K562 (cell line): Measurements from ENCODE around the gene DDX39A. TPM values are rescaled to one million over a fixed set of nuclear protein-coding genes. Genes with fewer than 3 reads are reported as not detected.

Experiments used
- CTBP1 ChIP-seq: fragments of 450-650 bp; IDR thresholded peaks from 2 replicates; pipeline ENCODE4 v1.6.1; 2016; ENCODE audit warnings: borderline replicate concordance
- ESRRA ChIP-seq: fragments of 450-650 bp; IDR thresholded peaks from 2 replicates; pipeline ENCODE4 v1.6.1; 2014; ENCODE audit warnings: low read depth, mild to moderate bottlenecking, moderate library complexity, borderline replicate concordance
- GTF2E2 ChIP-seq: fragments of 200-800 bp; sonication (Bioruptor generic); IDR thresholded peaks from 2 replicates; pipeline ENCODE4 v1.6.1; 2016; ENCODE audit warnings: missing genetic modification characterization, missing compliant biosample characterization
- HDGF ChIP-seq: fragments of 450-650 bp; IDR thresholded peaks from 2 replicates; pipeline ENCODE4 v1.6.1; 2016
- JUN ChIP-seq, 2 experiments: sonication (generic) in 1 of 2; formaldehyde crosslinking in 1 of 2; IDR thresholded peaks; 2 replicates each; pipeline versions ENCODE4 v1.6.1 to v1.8.0; 2012 to 2022; ENCODE audit warnings: borderline replicate concordance in 2 of 2, mild to moderate bottlenecking in 2 of 2, improper control_type of control experiment in 1 of 2, low read depth in 1 of 2, low read length in 1 of 2, missing genetic modification reagents in 1 of 2
- KAT8 ChIP-seq: fragments of 450-650 bp; IDR thresholded peaks from 2 replicates; pipeline ENCODE4 v1.6.1; 2016; ENCODE audit warnings: low read depth, mild to moderate bottlenecking
- KLF1 ChIP-seq: fragments of 450-650 bp; IDR thresholded peaks from 2 replicates; pipeline ENCODE4 v1.6.1; 2016; ENCODE audit warnings: missing genetic modification characterization, missing compliant biosample characterization
- NCOA1 ChIP-seq: fragments of 450-650 bp; IDR thresholded peaks from 2 replicates; pipeline ENCODE4 v1.6.1; 2016; ENCODE audit warnings: low read depth
- NRF1 ChIP-seq, 2 experiments: fragments of 450-650 bp; IDR thresholded peaks in 1 of 2; conservative IDR thresholded peaks in 1 of 2; 2 replicates each; pipeline ENCODE4 v1.6.1; 2014; ENCODE audit warnings: mild to moderate bottlenecking in 2 of 2
- PHF21A ChIP-seq: fragments of 450-650 bp; IDR thresholded peaks from 2 replicates; pipeline ENCODE4 v1.6.1; 2017; ENCODE audit warnings: low read depth, borderline replicate concordance
- RBBP5 ChIP-seq: fragments of 200-600 bp; sonication (generic); IDR thresholded peaks from 2 replicates; pipeline ENCODE4 v1.6.1; 2012; ENCODE audit warnings: borderline replicate concordance, mild to moderate bottlenecking, low read length, control low read depth, inconsistent platforms; ENCODE audit not compliant: insufficient read depth, poor library complexity, severe bottlenecking
- TBP ChIP-seq: optimal IDR thresholded peaks from 2 replicates; pipeline ENCODE3; 2011; ENCODE audit warnings: low read depth, low read length, improper control_type of control experiment
- TEAD1 ChIP-seq, 2 experiments: fragments of 450-650 bp in 1 of 2; sonication (generic) in 1 of 2; formaldehyde crosslinking; IDR thresholded peaks; 2 replicates each; pipeline versions ENCODE4 v1.4.0 to v1.8.0; 2020 to 2022; ENCODE audit warnings: mild to moderate bottlenecking in 2 of 2, missing genetic modification reagents in 1 of 2
- ZNF347 ChIP-seq: fragments of 450-650 bp; formaldehyde crosslinking; IDR thresholded peaks from 2 replicates; pipeline ENCODE4 v1.4.0; 2020; ENCODE audit warnings: low read depth, mild to moderate bottlenecking, moderate library complexity
- polyA plus RNA-seq, 8 experiments: library from polyadenylated mRNA; depleted of rRNA in 4 of 8; stranded (reverse) in 5 of 8; unstranded in 3 of 8; fragments of >200 nt; fragmentation: Nextera tagmentation in 2 of 8; fragmentation: Illumina TruSeq in 1 of 8; extraction: Ambion mirVana in 2 of 8; extraction: Trizol in 1 of 8; gene quantifications; 2 replicates each; pipeline versions ENCODE4 v1.2.1 to v1.2.3, GENCODE V29; 2011 to 2014; ENCODE audit warnings: inconsistent platforms in 1 of 8, missing spikeins in 1 of 8
- total RNA-seq, 7 experiments: library from RNA; depleted of rRNA in 6 of 7; stranded (reverse); fragments of >200 nt in 6 of 7; fragmentation: Illumina TruSeq in 2 of 7; extraction: Trizol in 2 of 7; gene quantifications; 2 replicates each; pipeline versions ENCODE4 v1.2.1 to v1.2.3, GENCODE V29; 2011 to 2021; ENCODE audit warnings: low replicate concordance in 1 of 7
- TF ChIP-seq, protein P1 (sequence below), 2 experiments: fragments of 450-650 bp in 1 of 2; sonication (generic) in 1 of 2; formaldehyde crosslinking in 1 of 2; IDR thresholded peaks; 2 replicates each; pipeline versions ENCODE4 v1.7.1 to v1.9.0; 2016 to 2022; ENCODE audit warnings: inconsistent platforms in 1 of 2, mild to moderate bottlenecking in 1 of 2, missing genetic modification reagents in 1 of 2
- TF ChIP-seq, protein P2 (sequence below): sonication (generic); formaldehyde crosslinking; IDR thresholded peaks from 2 replicates; pipeline ENCODE4 v1.8.0; 2022; ENCODE audit warnings: missing genetic modification reagents, mild to moderate bottlenecking, moderate library complexity, borderline replicate concordance

Gene DDX39A
- total and polyA plus RNA-seq, 9 of the 15 experiments (the other 6 are each of a cell fraction or from before 2014, with no cell fraction given): 90.3 to 250 (median 188) TPM

DNA sequence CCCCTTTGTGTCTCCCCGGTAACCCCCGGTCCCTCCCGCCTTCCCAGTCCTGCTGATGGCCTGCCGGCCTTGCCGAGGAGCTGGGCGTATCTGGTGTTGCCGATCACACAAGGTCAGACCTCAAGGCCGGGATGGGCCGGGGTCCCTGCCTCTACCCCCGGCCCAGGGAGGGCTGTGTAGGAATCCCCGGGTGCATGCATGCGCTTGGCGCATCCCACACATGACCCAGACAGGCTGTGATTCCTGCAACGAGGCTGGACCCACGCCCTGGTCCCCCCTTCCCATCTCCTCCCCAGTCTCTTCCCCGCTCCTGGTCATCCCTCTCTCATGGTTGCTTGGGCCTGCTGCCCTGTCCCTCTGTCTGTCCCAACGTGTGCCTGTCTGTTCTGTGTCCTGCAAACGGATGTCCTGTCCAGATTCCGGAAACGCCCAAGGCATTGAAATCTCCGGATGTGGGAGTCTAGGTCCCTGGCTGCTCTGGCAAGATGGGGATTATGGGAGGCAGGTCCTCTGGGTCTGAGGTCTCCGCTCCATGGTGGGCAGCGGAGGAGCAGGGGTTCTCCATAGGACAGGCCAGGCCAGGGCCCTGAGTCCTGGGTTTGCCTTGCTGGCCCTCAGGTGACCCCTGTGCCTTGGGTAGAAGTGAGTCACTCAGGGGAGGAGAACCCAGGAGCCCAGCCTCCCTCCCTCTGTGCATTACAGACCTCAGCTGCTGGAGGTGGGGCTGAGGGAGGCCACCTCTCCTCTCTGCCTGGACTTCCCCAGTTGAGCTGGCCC is 15.6 kb upstream of the DDX39A start (continued):
- TF ChIP-seq, protein P1, sequence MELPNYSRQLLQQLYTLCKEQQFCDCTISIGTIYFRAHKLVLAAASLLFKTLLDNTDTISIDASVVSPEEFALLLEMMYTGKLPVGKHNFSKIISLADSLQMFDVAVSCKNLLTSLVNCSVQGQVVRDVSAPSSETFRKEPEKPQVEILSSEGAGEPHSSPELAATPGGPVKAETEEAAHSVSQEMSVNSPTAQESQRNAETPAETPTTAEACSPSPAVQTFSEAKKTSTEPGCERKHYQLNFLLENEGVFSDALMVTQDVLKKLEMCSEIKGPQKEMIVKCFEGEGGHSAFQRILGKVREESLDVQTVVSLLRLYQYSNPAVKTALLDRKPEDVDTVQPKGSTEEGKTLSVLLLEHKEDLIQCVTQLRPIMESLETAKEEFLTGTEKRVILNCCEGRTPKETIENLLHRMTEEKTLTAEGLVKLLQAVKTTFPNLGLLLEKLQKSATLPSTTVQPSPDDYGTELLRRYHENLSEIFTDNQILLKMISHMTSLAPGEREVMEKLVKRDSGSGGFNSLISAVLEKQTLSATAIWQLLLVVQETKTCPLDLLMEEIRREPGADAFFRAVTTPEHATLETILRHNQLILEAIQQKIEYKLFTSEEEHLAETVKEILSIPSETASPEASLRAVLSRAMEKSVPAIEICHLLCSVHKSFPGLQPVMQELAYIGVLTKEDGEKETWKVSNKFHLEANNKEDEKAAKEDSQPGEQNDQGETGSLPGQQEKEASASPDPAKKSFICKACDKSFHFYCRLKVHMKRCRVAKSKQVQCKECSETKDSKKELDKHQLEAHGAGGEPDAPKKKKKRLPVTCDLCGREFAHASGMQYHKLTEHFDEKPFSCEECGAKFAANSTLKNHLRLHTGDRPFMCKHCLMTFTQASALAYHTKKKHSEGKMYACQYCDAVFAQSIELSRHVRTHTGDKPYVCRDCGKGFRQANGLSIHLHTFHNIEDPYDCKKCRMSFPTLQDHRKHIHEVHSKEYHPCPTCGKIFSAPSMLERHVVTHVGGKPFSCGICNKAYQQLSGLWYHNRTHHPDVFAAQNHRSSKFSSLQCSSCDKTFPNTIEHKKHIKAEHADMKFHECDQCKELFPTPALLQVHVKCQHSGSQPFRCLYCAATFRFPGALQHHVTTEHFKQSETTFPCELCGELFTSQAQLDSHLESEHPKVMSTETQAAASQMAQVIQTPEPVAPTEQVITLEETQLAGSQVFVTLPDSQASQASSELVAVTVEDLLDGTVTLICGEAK (IDR thresholded peaks at IDR 0.05): peak; percentile 76
- TF ChIP-seq, protein P1 (CRISPR knock-in tag; IDR thresholded peaks at IDR 0.05): no peak
- TF ChIP-seq ZNF347 (CRISPR knock-in tag) (no peak), KLF1 (tag) (0 out of 2 replicates have a peak, but pooled peaks have one; percentile 28), TBP (peak; percentile 7), RBBP5 (peak; percentile 28), GTF2E2 (tag) (no peak), PHF21A (peak; percentile 72; the same call in 1 of the 2 replicates), JUN (IDR thresholded peaks at IDR 0.05; ENCODE audit: borderline replicate concordance, low read depth, low read length) (no peak), JUN (CRISPR knock-in tag; IDR thresholded peaks at IDR 0.05; ENCODE audit: borderline replicate concordance) (peak; percentile 71; the same call in 1 of the 2 replicates), CTBP1 (peak; percentile 28; the same call in 1 of the 2 replicates), NRF1 (conservative IDR thresholded peaks at IDR 0.05 in 1 of 2, IDR thresholded peaks at IDR 0.05 in 1 of 2) (peak in 1 of 2 experiments; percentile 35; a peak in 1 of 4 replicates), HDGF (peak; percentile 35; the same call in 1 of the 2 replicates), KAT8 (no peak), NCOA1 (0 out of 2 replicates have a peak, but pooled peaks have one; percentile 60), ESRRA (0 out of 2 replicates have a peak, but pooled peaks have one; percentile 13), TEAD1 (CRISPR knock-in tag; IDR thresholded peaks at IDR 0.05) (0 out of 4 replicates have a peak, but pooled peaks of 1 of the 2 experiments have one; percentile 31)
- TF ChIP-seq, protein P2, sequence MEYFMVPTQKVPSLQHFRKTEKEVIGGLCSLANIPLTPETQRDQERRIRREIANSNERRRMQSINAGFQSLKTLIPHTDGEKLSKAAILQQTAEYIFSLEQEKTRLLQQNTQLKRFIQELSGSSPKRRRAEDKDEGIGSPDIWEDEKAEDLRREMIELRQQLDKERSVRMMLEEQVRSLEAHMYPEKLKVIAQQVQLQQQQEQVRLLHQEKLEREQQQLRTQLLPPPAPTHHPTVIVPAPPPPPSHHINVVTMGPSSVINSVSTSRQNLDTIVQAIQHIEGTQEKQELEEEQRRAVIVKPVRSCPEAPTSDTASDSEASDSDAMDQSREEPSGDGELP (CRISPR knock-in tag): peak; percentile 92
